ENCODE data around the gene BACH1.
"Not testable (repeated sequence)": the region's sequence is repeated elsewhere in the genome, so short reads cannot be mapped to it uniquely, and the experiment has no call there.

Gene BACH1

DNA sequence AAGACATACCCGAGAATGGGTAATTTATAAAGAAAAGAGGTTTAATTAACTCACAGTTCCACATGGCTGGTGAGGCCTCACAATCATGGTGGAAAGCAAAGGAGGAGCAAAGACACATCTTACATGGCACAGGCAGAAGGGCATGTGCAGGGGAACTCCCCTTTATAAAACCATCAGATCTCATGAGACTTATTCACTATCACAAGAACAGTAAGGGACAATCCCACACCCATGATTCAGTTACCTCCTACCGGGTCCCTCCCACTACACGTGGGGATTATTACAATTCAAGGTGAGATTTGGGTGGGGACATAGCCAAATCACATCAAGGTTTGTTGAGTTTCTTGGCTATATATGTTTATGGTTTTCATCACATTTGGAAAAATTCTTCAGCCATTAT is 16.9 kb upstream of the BACH1 start:
- H3K18ac ChIP-seq (ENCODE audit: low read length); H4K91ac ChIP-seq (ENCODE audit: low read depth, low read length, poor library complexity); H4K8ac ChIP-seq (ENCODE audit: low read depth, low read length); H3K27ac ChIP-seq (replicated peaks; ENCODE audit: low read length); H3K9me3 ChIP-seq (replicated peaks in 1 of 2; ENCODE audit: control insufficient read depth in 2 of 2, insufficient read depth in 1 of 2, low read depth in 1 of 2, low read length in 2 of 2); H2BK120ac ChIP-seq (ENCODE audit: low read depth, low read length); H3K4me1 ChIP-seq (ENCODE audit: control insufficient read depth in 2 of 2, insufficient read depth in 1 of 2, low read depth in 1 of 2, low read length in 2 of 2); H3K79me1 ChIP-seq (ENCODE audit: low read depth, low read length); H2BK15ac ChIP-seq (ENCODE audit: low read length); H2AK5ac ChIP-seq (ENCODE audit: low read depth, low read length); H3K9ac ChIP-seq (ENCODE audit: low read depth, low read length, poor library complexity); H2BK12ac ChIP-seq (ENCODE audit: low read length); H3K23ac ChIP-seq (ENCODE audit: low read depth, low read length, poor library complexity); H3K4ac ChIP-seq (ENCODE audit: low read length); H3K4me2 ChIP-seq (ENCODE audit: insufficient read depth, low read length, poor library complexity, severe bottlenecking); H3K36me3 ChIP-seq (replicated peaks in 1 of 2; ENCODE audit: control insufficient read depth in 2 of 2, insufficient read depth in 2 of 2, low read length in 2 of 2); H3K27me3 ChIP-seq (ENCODE audit: control insufficient read depth in 3 of 3, insufficient read depth in 3 of 3, low read depth in 1 of 3, low read length in 3 of 3); H2AFZ ChIP-seq (ENCODE audit: low read length); H3K14ac ChIP-seq (ENCODE audit: low read length); H3K4me3 ChIP-seq (ENCODE audit: low read length in 2 of 2); H2BK5ac ChIP-seq (ENCODE audit: low read length); DNase-seq (ENCODE audit: low spot score): not testable (repeated sequence)
- no CpG with 5 or more reads among the region's 3 CpGs for WGBS, 2 donors (ENCODE audit: extremely low coverage in 2 of 2, insufficient read length in 2 of 2, insufficient replicate concordance in 1 of 2)

DNA sequence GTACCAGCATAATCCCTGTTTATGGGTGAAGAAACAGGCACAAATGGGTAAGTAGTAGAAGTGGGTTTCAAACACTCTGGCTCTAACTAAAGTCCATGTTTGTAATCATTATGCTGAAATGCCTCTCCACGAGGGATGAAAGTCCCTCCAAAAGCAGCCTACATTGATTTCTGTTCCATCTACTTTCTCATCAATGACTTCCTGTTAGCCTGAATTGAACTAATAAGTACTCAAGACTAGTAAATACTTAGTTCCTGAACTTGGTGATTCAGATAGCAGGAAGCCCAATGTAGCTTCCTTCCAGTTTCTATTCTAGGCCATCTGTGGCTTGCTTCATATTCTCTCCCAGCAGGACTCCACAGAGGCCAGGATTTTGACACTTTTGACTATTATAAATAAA is 11.3 kb upstream of the BACH1 start:
- H3K9ac ChIP-seq (ENCODE audit: low read depth, low read length, poor library complexity) = no peak overlapping the region
- H3K4me1 ChIP-seq (ENCODE audit: control insufficient read depth in 2 of 2, insufficient read depth in 1 of 2, low read depth in 1 of 2, low read length in 2 of 2) = no peaks in the 10 kb centered on the region
- no peak overlapping the region for H3K4me2 ChIP-seq (ENCODE audit: insufficient read depth, low read length, poor library complexity, severe bottlenecking)
- no peak overlapping the region for H3K23ac ChIP-seq (ENCODE audit: low read depth, low read length, poor library complexity)
- no peak overlapping the region for H4K8ac ChIP-seq (ENCODE audit: low read depth, low read length)
- no peak overlapping the region for H3K4ac ChIP-seq (ENCODE audit: low read length)
- no peak overlapping the region for H2BK15ac ChIP-seq (ENCODE audit: low read length)
- H3K27ac ChIP-seq (replicated peaks; ENCODE audit: low read length) = no peak overlapping the region
- H3K27me3 ChIP-seq (ENCODE audit: control insufficient read depth in 3 of 3, insufficient read depth in 3 of 3, low read depth in 1 of 3, low read length in 3 of 3) = peaks cover 0 to 11% (median 0%) of the 10 kb centered on the region in 3 experiments
- DNase-seq (ENCODE audit: low spot score) = no peak
- H3K36me3 ChIP-seq (replicated peaks in 1 of 2; ENCODE audit: control insufficient read depth in 2 of 2, insufficient read depth in 2 of 2, low read length in 2 of 2) = no peaks in the 10 kb centered on the region
- peaks cover 0 to 2% of the 10 kb centered on the region in 2 donors for H3K9me3 ChIP-seq (replicated peaks in 1 of 2; ENCODE audit: control insufficient read depth in 2 of 2, insufficient read depth in 1 of 2, low read depth in 1 of 2, low read length in 2 of 2)
- H3K14ac ChIP-seq (ENCODE audit: low read length) = no peak overlapping the region
- no peak overlapping the region for H3K4me3 ChIP-seq (ENCODE audit: low read length in 2 of 2)
- no peak overlapping the region for H2BK12ac ChIP-seq (ENCODE audit: low read length)
- no CpG with 5 or more reads among the region's 1 CpG for WGBS, 2 donors (ENCODE audit: extremely low coverage in 2 of 2, insufficient read length in 2 of 2, insufficient replicate concordance in 1 of 2)
- no peak overlapping the region for H2BK120ac ChIP-seq (ENCODE audit: low read depth, low read length)
- no peaks in the 10 kb centered on the region for H3K79me1 ChIP-seq (ENCODE audit: low read depth, low read length)
- no peak overlapping the region for H4K91ac ChIP-seq (ENCODE audit: low read depth, low read length, poor library complexity)
- no peak overlapping the region for H2AK5ac ChIP-seq (ENCODE audit: low read depth, low read length)
- H3K18ac ChIP-seq (ENCODE audit: low read length) = no peak overlapping the region
- no peak overlapping the region for H2BK5ac ChIP-seq (ENCODE audit: low read length)
- no peak overlapping the region for H2AFZ ChIP-seq (ENCODE audit: low read length)

DNA sequence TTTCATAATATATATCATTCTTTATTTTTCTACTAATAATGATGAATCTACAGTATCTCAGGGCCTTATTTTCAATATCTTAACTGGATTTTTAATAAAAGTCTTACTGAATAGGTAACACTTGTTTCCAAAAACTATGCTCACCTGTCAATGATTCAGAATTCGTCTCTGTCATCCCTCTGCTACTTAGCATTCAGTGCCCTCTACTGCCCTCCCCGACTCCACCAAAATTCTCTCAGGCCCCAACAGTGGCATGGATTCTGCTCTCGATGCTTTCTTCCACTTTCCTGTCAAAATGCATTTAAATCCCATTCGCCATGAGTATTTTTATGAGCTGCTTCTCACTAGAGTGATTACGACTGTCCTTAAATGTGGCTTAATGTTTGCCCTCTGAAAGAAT is 10.5 kb upstream of the BACH1 start:
- no peak overlapping the region for H2AFZ ChIP-seq (ENCODE audit: low read length)
- H2BK120ac ChIP-seq (ENCODE audit: low read depth, low read length) = no peak overlapping the region
- no peak overlapping the region for H3K27ac ChIP-seq (replicated peaks; ENCODE audit: low read length)
- H4K8ac ChIP-seq (ENCODE audit: low read depth, low read length) = no peak overlapping the region
- H2AK5ac ChIP-seq (ENCODE audit: low read depth, low read length) = no peak overlapping the region
- peaks cover 0 to 11% (median 0%) of the 10 kb centered on the region in 3 experiments for H3K27me3 ChIP-seq (ENCODE audit: control insufficient read depth in 3 of 3, insufficient read depth in 3 of 3, low read depth in 1 of 3, low read length in 3 of 3)
- WGBS, 2 donors (ENCODE audit: extremely low coverage in 2 of 2, insufficient read length in 2 of 2, insufficient replicate concordance in 1 of 2) = no CpG with 5 or more reads among the region's 5 CpGs
- H2BK5ac ChIP-seq (ENCODE audit: low read length) = no peak overlapping the region
- no peak overlapping the region for H3K14ac ChIP-seq (ENCODE audit: low read length)
- H3K23ac ChIP-seq (ENCODE audit: low read depth, low read length, poor library complexity) = no peak overlapping the region
- no peak overlapping the region for H3K4ac ChIP-seq (ENCODE audit: low read length)
- peaks cover 0 to 2% of the 10 kb centered on the region in 2 donors for H3K9me3 ChIP-seq (replicated peaks in 1 of 2; ENCODE audit: control insufficient read depth in 2 of 2, insufficient read depth in 1 of 2, low read depth in 1 of 2, low read length in 2 of 2)
- DNase-seq (ENCODE audit: low spot score) = no peak
- no peak overlapping the region for H2BK12ac ChIP-seq (ENCODE audit: low read length)
- H3K4me1 ChIP-seq (ENCODE audit: control insufficient read depth in 2 of 2, insufficient read depth in 1 of 2, low read depth in 1 of 2, low read length in 2 of 2) = no peaks in the 10 kb centered on the region
- no peaks in the 10 kb centered on the region for H3K36me3 ChIP-seq (replicated peaks in 1 of 2; ENCODE audit: control insufficient read depth in 2 of 2, insufficient read depth in 2 of 2, low read length in 2 of 2)
- H3K79me1 ChIP-seq (ENCODE audit: low read depth, low read length) = no peaks in the 10 kb centered on the region
- no peak overlapping the region for H3K4me3 ChIP-seq (ENCODE audit: low read length in 2 of 2)
- no peak overlapping the region for H3K4me2 ChIP-seq (ENCODE audit: insufficient read depth, low read length, poor library complexity, severe bottlenecking)
- no peak overlapping the region for H2BK15ac ChIP-seq (ENCODE audit: low read length)
- no peak overlapping the region for H3K9ac ChIP-seq (ENCODE audit: low read depth, low read length, poor library complexity)
- no peak overlapping the region for H4K91ac ChIP-seq (ENCODE audit: low read depth, low read length, poor library complexity)
- no peak overlapping the region for H3K18ac ChIP-seq (ENCODE audit: low read length)

DNA sequence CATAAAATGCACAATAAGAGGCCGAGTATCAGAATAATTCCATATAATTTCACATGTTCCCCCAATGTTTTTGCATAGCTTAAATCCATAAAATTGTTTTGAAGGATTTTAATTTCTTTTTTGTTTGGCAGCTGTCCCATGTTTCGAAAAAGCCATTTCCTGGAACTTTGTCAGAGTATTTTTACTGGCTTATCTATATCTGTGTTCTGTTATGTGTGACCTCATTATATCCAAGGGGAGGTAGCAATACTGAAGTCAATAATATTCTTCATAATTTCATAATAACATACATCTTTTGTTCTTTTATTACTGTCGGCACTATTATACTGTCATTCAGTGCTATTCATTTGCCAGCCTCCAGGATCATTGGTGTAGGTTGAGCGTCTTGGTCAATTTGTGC is 9.4 kb upstream of the BACH1 start:
- H2BK15ac ChIP-seq (ENCODE audit: low read length) = no peak overlapping the region
- H2BK12ac ChIP-seq (ENCODE audit: low read length) = no peak overlapping the region
- no peak overlapping the region for H2AK5ac ChIP-seq (ENCODE audit: low read depth, low read length)
- peaks cover 0 to 11% (median 0%) of the 10 kb centered on the region in 3 experiments for H3K27me3 ChIP-seq (ENCODE audit: control insufficient read depth in 3 of 3, insufficient read depth in 3 of 3, low read depth in 1 of 3, low read length in 3 of 3)
- DNase-seq (ENCODE audit: low spot score) = no peak
- no peak overlapping the region for H4K8ac ChIP-seq (ENCODE audit: low read depth, low read length)
- no peak overlapping the region for H3K9ac ChIP-seq (ENCODE audit: low read depth, low read length, poor library complexity)
- no peak overlapping the region for H3K23ac ChIP-seq (ENCODE audit: low read depth, low read length, poor library complexity)
- no peak overlapping the region for H3K14ac ChIP-seq (ENCODE audit: low read length)
- H3K4me3 ChIP-seq (ENCODE audit: low read length in 2 of 2) = no peak overlapping the region
- H3K4ac ChIP-seq (ENCODE audit: low read length) = no peak overlapping the region
- no peak overlapping the region for H4K91ac ChIP-seq (ENCODE audit: low read depth, low read length, poor library complexity)
- H3K79me1 ChIP-seq (ENCODE audit: low read depth, low read length) = no peaks in the 10 kb centered on the region
- no peak overlapping the region for H2AFZ ChIP-seq (ENCODE audit: low read length)
- H3K4me1 ChIP-seq (ENCODE audit: control insufficient read depth in 2 of 2, insufficient read depth in 1 of 2, low read depth in 1 of 2, low read length in 2 of 2) = no peaks in the 10 kb centered on the region
- no peaks in the 10 kb centered on the region for H3K36me3 ChIP-seq (replicated peaks in 1 of 2; ENCODE audit: control insufficient read depth in 2 of 2, insufficient read depth in 2 of 2, low read length in 2 of 2)
- H3K9me3 ChIP-seq (replicated peaks in 1 of 2; ENCODE audit: control insufficient read depth in 2 of 2, insufficient read depth in 1 of 2, low read depth in 1 of 2, low read length in 2 of 2) = peaks cover 0 to 2% of the 10 kb centered on the region in 2 donors
- H3K18ac ChIP-seq (ENCODE audit: low read length) = no peak overlapping the region
- H3K27ac ChIP-seq (replicated peaks; ENCODE audit: low read length) = no peak overlapping the region
- no peak overlapping the region for H3K4me2 ChIP-seq (ENCODE audit: insufficient read depth, low read length, poor library complexity, severe bottlenecking)
- H2BK120ac ChIP-seq (ENCODE audit: low read depth, low read length) = no peak overlapping the region
- H2BK5ac ChIP-seq (ENCODE audit: low read length) = no peak overlapping the region
- WGBS, 2 donors (ENCODE audit: extremely low coverage in 2 of 2, insufficient read length in 2 of 2, insufficient replicate concordance in 1 of 2) = no CpG with 5 or more reads among the region's 4 CpGs
